H1 (cell line): ENCODE data around the gene ADAMTS13. TPM values are rescaled to one million over a fixed set of nuclear protein-coding genes. Genes with fewer than 3 reads are reported as not detected.

Experiments
- BCL11A ChIP-seq, 2 experiments: IDR thresholded peaks; one replicate each; pipeline ENCODE4 v1.6.1; 2011; ENCODE audit warnings: low read depth in 2 of 2, low read length in 2 of 2, mild to moderate bottlenecking in 2 of 2
- MAX ChIP-seq: IDR thresholded peaks from 2 replicates; pipeline ENCODE4 v1.6.1; 2012; ENCODE audit warnings: inconsistent platforms
- SAP30 ChIP-seq: fragments of 300-600 bp; sonication (generic); IDR thresholded peaks from 2 replicates; pipeline ENCODE4 v1.7.1; 2012; ENCODE audit warnings: low read length, moderate library complexity, mild to moderate bottlenecking, inconsistent platforms; ENCODE audit not compliant: insufficient read depth, insufficient replicate concordance
- SIN3A ChIP-seq, 2 experiments: IDR thresholded peaks in 1 of 2; conservative IDR thresholded peaks in 1 of 2; 2 replicates each; pipeline ENCODE4 v1.6.1; 2011 to 2012; ENCODE audit warnings: low read length in 2 of 2, improper control_type of control experiment in 1 of 2, low read depth in 1 of 2, mild to moderate bottlenecking in 1 of 2
- polyA plus RNA-seq, 7 experiments: library from polyadenylated mRNA; depleted of rRNA in 3 of 7; stranded (reverse) in 5 of 7; unstranded in 2 of 7; fragments of >200 nt in 5 of 7; fragments of 200-250 nt in 2 of 7; gene quantifications; 1 replicate in 5 of 7; 2 replicates in 1 of 7; 4 replicates in 1 of 7; pipeline versions ENCODE4 v1.2.1 to v1.2.3, GENCODE V29; 2011 to 2013; ENCODE audit warnings: missing spikeins in 2 of 7, mixed read lengths in 2 of 7
- total RNA-seq: library from RNA; stranded (reverse); fragmentation: NEBNext Ultra II Directional; extraction: Animal tissue kit (Norgen Biotek cat#: 25700); gene quantifications from 2 replicates; pipeline ENCODE4 v1.2.1, GENCODE V29; 2021
- TF ChIP-seq, protein P1 (sequence below), 3 experiments: IDR thresholded peaks; 1 replicate in 2 of 3; 2 replicates in 1 of 3; pipeline versions ENCODE4 v1.5.1 to v1.6.1; 2011; ENCODE audit warnings: low read length in 3 of 3, mild to moderate bottlenecking in 3 of 3, inconsistent platforms in 2 of 3, low read depth in 1 of 3, moderate library complexity in 1 of 3; ENCODE audit not compliant: insufficient read depth in 1 of 3; ENCODE audit errors: control extremely low read depth in 1 of 3

The ADAMTS13 gene
- total and polyA plus RNA-seq, 2 of the 8 experiments (the other 6 are each of a cell fraction or from before 2014, with no cell fraction given): 4.4 to 5.8 TPM

DNA sequence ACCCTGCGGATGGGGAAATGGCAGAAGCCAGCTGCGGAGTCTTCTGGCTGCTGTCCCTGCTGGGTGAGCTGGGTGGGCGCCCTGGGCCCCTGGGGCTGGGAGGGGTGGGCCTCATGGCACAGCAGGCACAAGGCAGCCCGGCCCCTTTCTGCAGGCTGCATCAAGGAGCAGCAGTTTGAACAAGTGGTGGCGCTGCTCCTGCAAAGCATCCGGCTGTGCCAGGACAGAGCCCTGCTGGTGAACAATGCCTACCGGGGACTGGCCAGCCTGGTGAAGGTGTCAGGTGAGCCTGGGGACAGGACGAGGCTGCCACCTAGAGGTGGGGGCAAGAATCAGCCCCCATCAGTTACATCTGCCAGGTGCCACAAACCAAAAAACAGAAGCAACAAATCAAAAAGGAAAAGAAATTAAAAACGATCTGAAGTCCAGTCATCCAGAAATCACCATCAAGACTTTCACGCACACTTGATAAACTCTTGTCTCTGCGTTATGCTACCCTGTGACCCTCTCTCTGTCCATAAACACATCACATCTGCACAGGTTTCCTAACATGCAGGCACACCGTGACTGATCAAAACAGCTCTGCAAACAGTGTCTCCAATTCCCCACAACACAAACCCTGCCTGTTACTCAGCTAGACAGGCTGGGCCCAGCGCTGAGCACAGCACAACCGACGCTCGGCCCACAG is 18.3 kb upstream of the ADAMTS13 start (continued):
- TF ChIP-seq, protein P1, sequence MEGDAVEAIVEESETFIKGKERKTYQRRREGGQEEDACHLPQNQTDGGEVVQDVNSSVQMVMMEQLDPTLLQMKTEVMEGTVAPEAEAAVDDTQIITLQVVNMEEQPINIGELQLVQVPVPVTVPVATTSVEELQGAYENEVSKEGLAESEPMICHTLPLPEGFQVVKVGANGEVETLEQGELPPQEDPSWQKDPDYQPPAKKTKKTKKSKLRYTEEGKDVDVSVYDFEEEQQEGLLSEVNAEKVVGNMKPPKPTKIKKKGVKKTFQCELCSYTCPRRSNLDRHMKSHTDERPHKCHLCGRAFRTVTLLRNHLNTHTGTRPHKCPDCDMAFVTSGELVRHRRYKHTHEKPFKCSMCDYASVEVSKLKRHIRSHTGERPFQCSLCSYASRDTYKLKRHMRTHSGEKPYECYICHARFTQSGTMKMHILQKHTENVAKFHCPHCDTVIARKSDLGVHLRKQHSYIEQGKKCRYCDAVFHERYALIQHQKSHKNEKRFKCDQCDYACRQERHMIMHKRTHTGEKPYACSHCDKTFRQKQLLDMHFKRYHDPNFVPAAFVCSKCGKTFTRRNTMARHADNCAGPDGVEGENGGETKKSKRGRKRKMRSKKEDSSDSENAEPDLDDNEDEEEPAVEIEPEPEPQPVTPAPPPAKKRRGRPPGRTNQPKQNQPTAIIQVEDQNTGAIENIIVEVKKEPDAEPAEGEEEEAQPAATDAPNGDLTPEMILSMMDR (IDR thresholded peaks at IDR 0.05; ENCODE audit: control extremely low read depth in 1 of 3, insufficient read depth in 1 of 3, low read depth in 1 of 3, low read length in 3 of 3): peak in 2 of 3 experiments; percentile 90; a peak in 3 of 4 replicates
- TF ChIP-seq MAX (peak; percentile 49; the same call in 1 of the 2 replicates), SAP30 (no peak), SIN3A (conservative IDR thresholded peaks at IDR 0.05 in 1 of 2, IDR thresholded peaks at IDR 0.05 in 1 of 2; ENCODE audit: low read depth in 1 of 2, low read length in 2 of 2) (peak in 1 of 2 experiments; percentile 43; a peak in 1 of 4 replicates), BCL11A (IDR thresholded peaks at IDR 0.05; ENCODE audit: low read depth in 2 of 2, low read length in 2 of 2) (no peak)
- TF ChIP-seq, all 59 proteins: peak for 6
